ENCODE data around the gene PLOD2. TPM values are rescaled to one million over a fixed set of nuclear protein-coding genes. Genes with fewer than 3 reads are reported as not detected.

Gene PLOD2
- total RNA-seq, 1 experiment from 2014 or later = 158 TPM

DNA sequence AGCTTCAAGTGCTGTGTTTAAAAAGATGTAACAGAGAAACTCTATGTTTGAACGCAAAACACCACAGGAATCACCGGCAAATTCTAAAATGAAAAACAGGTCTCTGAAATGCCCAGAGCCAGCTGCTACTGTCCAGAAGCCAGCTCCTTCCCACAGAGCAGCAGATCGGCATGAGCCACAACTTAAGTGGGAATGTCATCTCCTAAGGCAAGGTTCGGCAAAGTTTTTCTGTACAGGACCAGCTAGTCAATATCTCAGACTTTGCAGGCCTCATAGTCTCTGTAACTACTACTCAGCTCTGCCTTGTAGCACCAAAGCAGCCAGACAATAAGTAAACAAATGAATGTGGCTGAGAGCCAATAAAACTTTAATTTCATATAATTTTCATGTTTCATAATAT is 4.9 kb downstream of the PLOD2 start:
- in situ Hi-C loops (cut with HindIII; ENCODE audit: low pct_unique_long_range_greater_than_20kb, low sequenced_read_pairs) (no loop called here), intact Hi-C loops (cut with micrococcal nuclease; ENCODE audit: unreplicated experiment) (no loop called here)
- TF ChIP-seq CTCF (IDR thresholded peaks at IDR 0.05) (no peak), POLR2AphosphoS5 (IDR thresholded peaks at IDR 0.05; ENCODE audit: low read depth, low read length) (no peak)
- CTCF ChIA-PET = interaction anchor here (1.0 to 2.0 kb wide), 3 partner anchors 31 to 91 kb away, joined by 3 to 7 read pairs (median 4); no protein-coding TSS in a partner anchor
- POLR2A ChIA-PET = no interaction called here
- Histone ChIP-seq H3K36me3 (ENCODE audit: control insufficient read depth, insufficient read depth, low read length) (no peaks in the 10 kb centered on the region; the same call in 1 of the 2 replicates), H3K4me1 (ENCODE audit: control insufficient read depth, insufficient read depth, low read length) (peaks cover 57% of the 10 kb centered on the region), H3K9me3 (ENCODE audit: control insufficient read depth, insufficient read depth, low read depth, low read length) (no peaks in the 10 kb centered on the region), H3K27ac (ENCODE audit: low read length) (peak overlapping the region; percentile 84), H3K27me3 (ENCODE audit: control insufficient read depth, insufficient read depth, low read length) (no peaks in the 10 kb centered on the region), H3K4me3 (ENCODE audit: low read depth in 2 of 2, low read length in 2 of 2) (peak overlapping the region; percentile 26 to 51)
- DNase-seq (ENCODE audit: low read depth, low spot score) = no peak
- no TSS peak for BruUV-seq (replicated peaks)
- no peak for ATAC-seq

DNA sequence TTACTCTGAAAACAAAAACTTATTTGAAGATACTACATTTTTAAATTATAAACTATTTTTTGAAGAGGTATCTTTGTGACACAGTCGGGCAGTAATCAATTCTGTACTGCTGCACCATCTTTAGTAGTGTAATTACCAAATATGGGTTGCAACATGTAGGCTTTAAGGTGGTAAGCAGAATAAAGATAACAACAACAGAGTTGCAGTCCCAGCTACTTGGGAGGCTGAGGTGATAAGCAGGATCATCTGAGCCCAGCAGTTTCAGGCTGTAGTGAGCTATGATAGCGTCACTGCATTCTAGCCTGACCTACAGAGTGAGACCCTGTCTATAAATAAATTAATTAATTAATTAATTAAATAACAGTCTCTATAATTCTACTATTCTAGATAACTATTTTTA is 6.0 kb downstream of the PLOD2 start:
- ChIA-PET CTCF (interaction anchor here (1.0 kb wide), 1 partner anchor 90 kb away, joined by 3 read pairs; no protein-coding TSS in a partner anchor), POLR2A (no interaction called here)
- Histone ChIP-seq H3K4me3 (ENCODE audit: low read depth in 2 of 2, low read length in 2 of 2) (no peak overlapping the region), H3K27ac (ENCODE audit: low read length) (no peak overlapping the region), H3K9me3 (ENCODE audit: control insufficient read depth, insufficient read depth, low read depth, low read length) (no peaks in the 10 kb centered on the region), H3K36me3 (ENCODE audit: control insufficient read depth, insufficient read depth, low read length) (no peaks in the 10 kb centered on the region; the same call in 1 of the 2 replicates), H3K27me3 (ENCODE audit: control insufficient read depth, insufficient read depth, low read length) (no peaks in the 10 kb centered on the region), H3K4me1 (ENCODE audit: control insufficient read depth, insufficient read depth, low read length) (peaks cover 57% of the 10 kb centered on the region)
- no peak for ATAC-seq
- intact Hi-C loops (cut with micrococcal nuclease; ENCODE audit: unreplicated experiment) (no loop called here), in situ Hi-C loops (cut with HindIII; ENCODE audit: low pct_unique_long_range_greater_than_20kb, low sequenced_read_pairs) (no loop called here)
- no peak for DNase-seq (ENCODE audit: low read depth, low spot score)
- BruUV-seq (replicated peaks) = no TSS peak
- TF ChIP-seq CTCF (IDR thresholded peaks at IDR 0.05) = no peak
- TF ChIP-seq POLR2AphosphoS5 (IDR thresholded peaks at IDR 0.05; ENCODE audit: low read depth, low read length) = no peak
- TF ChIP-seq, protein P1, sequence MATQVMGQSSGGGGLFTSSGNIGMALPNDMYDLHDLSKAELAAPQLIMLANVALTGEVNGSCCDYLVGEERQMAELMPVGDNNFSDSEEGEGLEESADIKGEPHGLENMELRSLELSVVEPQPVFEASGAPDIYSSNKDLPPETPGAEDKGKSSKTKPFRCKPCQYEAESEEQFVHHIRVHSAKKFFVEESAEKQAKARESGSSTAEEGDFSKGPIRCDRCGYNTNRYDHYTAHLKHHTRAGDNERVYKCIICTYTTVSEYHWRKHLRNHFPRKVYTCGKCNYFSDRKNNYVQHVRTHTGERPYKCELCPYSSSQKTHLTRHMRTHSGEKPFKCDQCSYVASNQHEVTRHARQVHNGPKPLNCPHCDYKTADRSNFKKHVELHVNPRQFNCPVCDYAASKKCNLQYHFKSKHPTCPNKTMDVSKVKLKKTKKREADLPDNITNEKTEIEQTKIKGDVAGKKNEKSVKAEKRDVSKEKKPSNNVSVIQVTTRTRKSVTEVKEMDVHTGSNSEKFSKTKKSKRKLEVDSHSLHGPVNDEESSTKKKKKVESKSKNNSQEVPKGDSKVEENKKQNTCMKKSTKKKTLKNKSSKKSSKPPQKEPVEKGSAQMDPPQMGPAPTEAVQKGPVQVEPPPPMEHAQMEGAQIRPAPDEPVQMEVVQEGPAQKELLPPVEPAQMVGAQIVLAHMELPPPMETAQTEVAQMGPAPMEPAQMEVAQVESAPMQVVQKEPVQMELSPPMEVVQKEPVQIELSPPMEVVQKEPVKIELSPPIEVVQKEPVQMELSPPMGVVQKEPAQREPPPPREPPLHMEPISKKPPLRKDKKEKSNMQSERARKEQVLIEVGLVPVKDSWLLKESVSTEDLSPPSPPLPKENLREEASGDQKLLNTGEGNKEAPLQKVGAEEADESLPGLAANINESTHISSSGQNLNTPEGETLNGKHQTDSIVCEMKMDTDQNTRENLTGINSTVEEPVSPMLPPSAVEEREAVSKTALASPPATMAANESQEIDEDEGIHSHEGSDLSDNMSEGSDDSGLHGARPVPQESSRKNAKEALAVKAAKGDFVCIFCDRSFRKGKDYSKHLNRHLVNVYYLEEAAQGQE (IDR thresholded peaks at IDR 0.05; ENCODE audit: insufficient read depth in 1 of 2, low read depth in 2 of 2, low read length in 1 of 2) = no peak
- no peak for TF ChIP-seq TCF7L2 (IDR thresholded peaks at IDR 0.05; ENCODE audit: low read depth, low read length)
- TF ChIP-seq SIN3A (IDR thresholded peaks at IDR 0.05; ENCODE audit: borderline replicate concordance, insufficient read depth, low read depth, low read length) = no peak

All from Panc1 (cell line).